ENCODE measurements around the gene TYK2.

The TYK2 gene

GRCh38 chr19:10317045-10317856, 63.1 kb downstream of the TYK2 start:
- in situ Hi-C loops (cut with MboI; ENCODE audit: low sequenced_read_pairs), result no loop called here

DNA sequence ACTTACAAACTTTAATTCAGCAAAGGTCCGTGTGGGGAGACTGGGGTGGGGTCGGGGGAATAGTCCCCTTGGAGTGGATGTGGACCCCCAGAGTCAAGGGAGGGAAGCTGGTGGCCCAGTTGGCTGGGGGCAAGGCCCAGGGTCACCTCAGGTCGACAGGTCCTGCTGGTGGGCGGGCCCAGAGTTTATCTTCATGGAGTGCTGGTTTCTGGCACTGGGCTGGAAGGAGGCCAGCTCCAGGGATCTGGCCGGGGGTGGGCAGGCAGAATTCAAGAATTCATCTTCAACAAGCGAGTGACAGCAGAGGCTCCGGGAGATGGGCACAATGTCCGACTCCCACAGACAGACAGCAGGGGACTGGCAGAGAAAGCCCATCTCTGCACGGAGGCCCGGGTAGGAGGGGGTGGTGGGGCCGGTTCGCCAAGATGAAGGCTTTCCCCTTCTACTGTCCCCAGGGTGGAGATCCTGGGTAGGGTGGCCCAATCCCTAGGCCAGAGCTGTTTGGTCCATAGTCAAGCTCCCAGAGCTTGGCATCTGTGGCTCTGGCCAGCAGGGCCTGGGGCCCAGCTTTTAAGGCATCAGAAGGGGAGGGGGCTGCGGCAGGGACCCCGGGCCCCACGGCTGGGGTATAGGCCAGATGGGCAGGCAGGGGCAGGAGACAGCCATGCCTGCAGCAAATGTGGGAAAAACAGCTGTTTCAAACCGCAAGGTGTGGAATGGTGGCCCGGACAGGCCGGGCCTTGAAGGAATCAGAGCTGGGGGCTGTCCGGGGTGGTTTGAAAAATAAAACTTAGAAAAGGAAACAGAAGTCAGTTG, 63.9 kb downstream of the TYK2 start:
- in situ Hi-C loops (cut with MboI; ENCODE audit: low sequenced_read_pairs), result no loop called here

DNA sequence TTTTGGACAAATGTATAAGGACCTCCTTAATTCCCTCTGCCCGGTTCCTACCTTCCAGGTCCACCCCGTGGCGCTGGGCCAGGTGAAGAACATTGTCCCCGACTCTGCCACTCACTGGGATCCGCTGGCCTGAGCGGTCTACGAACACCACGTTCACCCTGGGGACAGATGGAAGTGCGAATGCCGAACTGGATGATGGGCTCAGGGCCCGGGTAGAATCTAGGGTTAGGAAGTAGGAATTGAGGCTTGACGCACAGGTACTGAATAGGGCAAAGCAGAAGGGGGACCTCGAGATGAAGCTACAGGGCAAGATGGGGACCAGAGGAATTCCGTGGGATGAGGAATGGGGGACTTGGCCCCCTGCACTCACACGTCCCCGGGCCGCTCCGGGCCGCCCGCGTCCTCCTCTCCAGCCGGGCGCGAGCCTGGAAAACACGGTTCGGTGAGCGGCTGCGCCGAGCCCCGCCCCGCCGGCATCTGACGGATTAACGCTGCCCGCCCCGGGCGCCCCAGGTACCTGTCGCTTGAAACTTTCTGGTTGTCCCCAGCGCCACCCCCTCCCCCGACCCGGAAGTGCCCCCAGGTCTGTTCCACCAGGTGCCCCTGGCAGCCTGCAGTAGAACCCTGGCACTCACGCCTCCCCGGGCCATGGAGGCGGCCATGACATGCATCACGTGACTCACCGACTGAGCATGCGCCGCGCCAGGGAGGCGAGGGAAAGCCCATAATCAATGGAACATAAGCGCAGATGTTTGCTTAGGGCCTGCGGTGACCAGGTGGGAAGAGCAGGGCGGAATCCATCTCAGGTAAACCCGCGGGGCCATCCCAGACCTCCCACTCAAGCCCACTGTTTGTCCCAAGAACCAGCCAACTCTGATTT, 64.8 kb downstream of the TYK2 start, which contains the start of gene FDX2:
Gene FDX2 (minus strand): TSS at position 681 of the 880 bp plus-strand sequence. CDS start 19 bp downstream, at position 662.
- in situ Hi-C loops (cut with MboI; ENCODE audit: low sequenced_read_pairs), result no loop called here

DNA sequence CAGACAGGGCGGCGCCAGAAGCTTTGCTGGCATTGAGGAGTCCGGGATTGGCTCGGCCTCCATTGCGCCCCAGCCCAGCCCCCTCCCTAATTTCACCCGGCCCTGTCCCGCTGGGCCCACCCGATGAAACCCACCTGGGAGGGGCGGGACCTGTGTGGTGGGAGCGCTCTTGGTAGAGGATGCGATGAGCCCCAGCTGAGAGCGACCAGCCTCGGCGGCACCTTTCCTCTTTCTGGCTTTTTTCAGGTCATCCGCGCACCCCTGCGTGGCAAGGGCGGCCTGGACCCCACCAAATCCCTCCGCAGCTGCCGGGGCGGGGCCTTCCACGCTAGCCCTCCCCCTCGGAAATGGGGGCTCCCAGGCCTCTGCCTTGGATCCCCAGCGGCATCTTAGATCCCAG, 70.9 kb downstream of the TYK2 start, which contains the start of gene ZGLP1:
Gene ZGLP1 (minus strand): TSS at position 393 of the 400 bp plus-strand sequence.
- in situ Hi-C loops (cut with MboI; ENCODE audit: low sequenced_read_pairs), result no loop called here

- in situ Hi-C loops (cut with MboI; ENCODE audit: low sequenced_read_pairs), result no loop called here
These were observed 74.0 kb downstream of the TYK2 start for GRCh38 chr19:10306327-10306726.

- in situ Hi-C loops (cut with MboI; ENCODE audit: low sequenced_read_pairs), result no loop called here
These were observed 75.1 kb downstream of the TYK2 start for GRCh38 chr19:10305139-10305806.

Measured in HL-60/S4 (cell line).